GM21360 (cell line): Measurements from ENCODE around the gene FGF14.

Experiments used
- ATAC-seq: cut with Tn5 transposase; IDR thresholded peaks from one replicate; pipeline ENCODE4 v1.9.1; 2021; ENCODE audit warnings: mild to moderate bottlenecking, moderate library complexity; ENCODE audit not compliant: unreplicated experiment

Gene FGF14

GRCh38 chr13:102198418-102199311 is 203.2 kb downstream of the FGF14 start:
- no peak for ATAC-seq

- ATAC-seq: peak; percentile 60
Observed at GRCh38 chr13:102197193-102197592, 204.7 kb downstream of the FGF14 start.

GRCh38 chr13:102195566-102196462 is 206.0 kb downstream of the FGF14 start:
- ATAC-seq: no peak

- no peak for ATAC-seq
Observed at GRCh38 chr13:102192858-102193257, 209.0 kb downstream of the FGF14 start.

- ATAC-seq: no peak
Observed at GRCh38 chr13:102191951-102192502, 209.8 kb downstream of the FGF14 start.

GRCh38 chr13:102190930-102191329 is 210.9 kb downstream of the FGF14 start:
- ATAC-seq: no peak

- ATAC-seq: no peak
Observed at GRCh38 chr13:102187313-102187712, 214.5 kb downstream of the FGF14 start.

- no peak for ATAC-seq
Observed at GRCh38 chr13:102185375-102185984, 216.4 kb downstream of the FGF14 start.

GRCh38 chr13:102183509-102184182 is 218.2 kb downstream of the FGF14 start:
- no peak for ATAC-seq

GRCh38 chr13:102182170-102182569 is 219.7 kb downstream of the FGF14 start:
- no peak for ATAC-seq

GRCh38 chr13:102177431-102177830 is 224.4 kb downstream of the FGF14 start:
- no peak for ATAC-seq

- no peak for ATAC-seq
Observed at GRCh38 chr13:102176846-102177245, 225.0 kb downstream of the FGF14 start.

- no peak for ATAC-seq
Observed at GRCh38 chr13:102172406-102172805, 229.4 kb downstream of the FGF14 start.

GRCh38 chr13:102170305-102170704 is 231.5 kb downstream of the FGF14 start:
- no peak for ATAC-seq

- no peak for ATAC-seq
Observed at GRCh38 chr13:102169471-102170015, 232.3 kb downstream of the FGF14 start.

GRCh38 chr13:102152790-102153189 is 249.1 kb downstream of the FGF14 start:
- ATAC-seq: no peak

- ATAC-seq: no peak
Observed at GRCh38 chr13:102147353-102147752, 254.5 kb downstream of the FGF14 start.

- no peak for ATAC-seq
Observed at GRCh38 chr13:102145750-102146149, 256.1 kb downstream of the FGF14 start.

- ATAC-seq: no peak
Observed at GRCh38 chr13:102142473-102142826, 259.4 kb downstream of the FGF14 start.
